HG03457 (cell line): ENCODE results near the gene SOX10.

Experiments
- ATAC-seq: cut with Tn5 transposase; IDR thresholded peaks from one replicate; pipeline ENCODE4 v1.9.1; 2021; ENCODE audit warnings: moderate number of reproducible peaks; ENCODE audit not compliant: unreplicated experiment

The SOX10 gene

GRCh38 chr22:37983860-37984791, at the start of gene SOX10:
Gene SOX10, minus strand, starts transcription at chr22:37984555. Its CDS starts 771 bp downstream, at chr22:37983784.
- no peak for ATAC-seq

- ATAC-seq, result no peak
Measured at GRCh38 chr22:38033522-38034277, 49.3 kb upstream of the SOX10 start.

- no peak for ATAC-seq
Measured at GRCh38 chr22:38032681-38033521, 48.5 kb upstream of the SOX10 start.

GRCh38 chr22:38031491-38031890, 47.1 kb upstream of the SOX10 start:
- no peak for ATAC-seq

GRCh38 chr22:38030311-38031133, 46.2 kb upstream of the SOX10 start:
- ATAC-seq, result no peak

GRCh38 chr22:38029901-38030300, 45.5 kb upstream of the SOX10 start:
- no peak for ATAC-seq

- ATAC-seq, result no peak
Measured at GRCh38 chr22:38029370-38029769, 45.0 kb upstream of the SOX10 start.

- no peak for ATAC-seq
Measured at GRCh38 chr22:38028344-38029130, 44.2 kb upstream of the SOX10 start.

- ATAC-seq, result no peak
Measured at GRCh38 chr22:38027487-38027886, 43.1 kb upstream of the SOX10 start.

GRCh38 chr22:38026130-38027111, 42.1 kb upstream of the SOX10 start:
- ATAC-seq, result no peak

- ATAC-seq, result no peak
Measured at GRCh38 chr22:38025514-38025913, 41.2 kb upstream of the SOX10 start.

GRCh38 chr22:38023045-38023444, 38.7 kb upstream of the SOX10 start:
- ATAC-seq, result no peak

GRCh38 chr22:38021206-38021605, 36.9 kb upstream of the SOX10 start:
- ATAC-seq, result no peak

- no peak for ATAC-seq
Measured at GRCh38 chr22:38018938-38019827, 34.8 kb upstream of the SOX10 start.

GRCh38 chr22:38017939-38018885, 33.9 kb upstream of the SOX10 start:
- ATAC-seq, result no peak

GRCh38 chr22:38017272-38017920, 33.0 kb upstream of the SOX10 start:
- no peak for ATAC-seq
